K562 (cell line): ENCODE results near the gene SAFB. TPM values are rescaled to one million over a fixed set of nuclear protein-coding genes. Genes with fewer than 3 reads are reported as not detected.

ENCODE experiments used
- CHAMP1 ChIP-seq: fragments of 450-650 bp; IDR thresholded peaks from 2 replicates; pipeline ENCODE4 v1.6.1; 2016; ENCODE audit warnings: mild to moderate bottlenecking
- HOXB6 ChIP-seq: fragments of 250-450 bp; sonication (Bioruptor Pico); IDR thresholded peaks from 2 replicates; pipeline ENCODE4 v1.5.1; 2022; ENCODE audit warnings: mild to moderate bottlenecking, borderline replicate concordance
- KDM2B ChIP-seq: fragments of 250-450 bp; sonication (Bioruptor Pico); IDR thresholded peaks from 2 replicates; pipeline ENCODE4 v1.8.0; 2021; ENCODE audit warnings: mild to moderate bottlenecking, moderate library complexity
- TCF7L2 ChIP-seq: fragments of 150-350 bp; IDR thresholded peaks from 2 replicates; pipeline ENCODE4 v1.6.1; 2016; ENCODE audit warnings: low read depth, mild to moderate bottlenecking, low read length, moderate library complexity
- polyA plus RNA-seq, 8 experiments: library from polyadenylated mRNA; depleted of rRNA in 4 of 8; stranded (reverse) in 5 of 8; unstranded in 3 of 8; fragments of >200 nt; fragmentation: Nextera tagmentation in 2 of 8; fragmentation: Illumina TruSeq in 1 of 8; extraction: Ambion mirVana in 2 of 8; extraction: Trizol in 1 of 8; gene quantifications; 2 replicates each; pipeline versions ENCODE4 v1.2.1 to v1.2.3, GENCODE V29; 2011 to 2014; ENCODE audit warnings: inconsistent platforms in 1 of 8, missing spikeins in 1 of 8
- total RNA-seq, 7 experiments: library from RNA; depleted of rRNA in 6 of 7; stranded (reverse); fragments of >200 nt in 6 of 7; fragmentation: Illumina TruSeq in 2 of 7; extraction: Trizol in 2 of 7; gene quantifications; 2 replicates each; pipeline versions ENCODE4 v1.2.1 to v1.2.3, GENCODE V29; 2011 to 2021; ENCODE audit warnings: low replicate concordance in 1 of 7

The SAFB gene
- total and polyA plus RNA-seq, 9 of the 15 experiments (the other 6 are each of a cell fraction or from before 2014, with no cell fraction given): 1.1 to 151 (median 83.1) TPM

- no peak for TF ChIP-seq KDM2B (CRISPR knock-in tag)
- no peak for TF ChIP-seq HOXB6 (CRISPR knock-in tag)
- no peak for TF ChIP-seq CHAMP1
- TF ChIP-seq TCF7L2: no peak
These were observed 67.5 kb downstream of the SAFB start, which contains the start of gene RPL36 (continued) for GRCh38 chr19:5690125-5690954.
